H1 (cell line): ENCODE data around the gene RDH5. TPM values are rescaled to one million over a fixed set of nuclear protein-coding genes. Genes with fewer than 3 reads are reported as not detected.

Experiments
- CTCF ChIA-PET: fragments of 300-600 bp; sonication (Branson Sonifier 250); formaldehyde crosslinking; loops from one replicate; lab custom pipeline; 2021; ENCODE audit not compliant: partially characterized antibody; lab: Charles Lee
- POLR2A ChIA-PET: fragments of 300-600 bp; sonication (Branson Sonifier 250); formaldehyde crosslinking; loops from one replicate; lab custom pipeline; 2021; ENCODE audit warnings: inconsistent platforms; ENCODE audit not compliant: partially characterized antibody; lab: Charles Lee
- DNase-seq, 2 experiments: peaks; one replicate each; pipeline versions ENCODE4 v3.0.0 to v3.0.0-alpha.2; 2010 to 2022; ENCODE audit warnings: low spot score in 2 of 2, low read depth in 1 of 2, mixed read lengths in 1 of 2
- FAIRE-seq: peaks from 2 replicates; lab custom pipeline; 2011; peaks lifted over from hg19 to GRCh38; lab: Jason Lieb, UNC
- H2AFZ ChIP-seq: 2 replicates; pipeline ENCODE4 v1.8.1; 2012; ENCODE audit warnings: low read length, inconsistent platforms
- H2AK5ac ChIP-seq: 2 replicates; pipeline ENCODE4 v1.6.1; 2013; ENCODE audit warnings: low read depth, low read length
- H2BK120ac ChIP-seq: replicated peaks from 2 replicates; pipeline ENCODE3; 2013; ENCODE audit warnings: low read depth, low read length, inconsistent platforms
- H2BK12ac ChIP-seq: 2 replicates; pipeline ENCODE4 v1.6.1; 2013; ENCODE audit warnings: low read depth, low read length
- H2BK15ac ChIP-seq: 2 replicates; pipeline ENCODE4 v1.6.1; 2013; ENCODE audit warnings: low read length
- H2BK20ac ChIP-seq: 2 replicates; pipeline ENCODE4 v1.6.1; 2013; ENCODE audit warnings: low read length
- H2BK5ac ChIP-seq: 2 replicates; pipeline ENCODE4 v1.6.1; 2013; ENCODE audit warnings: low read depth, low read length
- H3K14ac ChIP-seq: 2 replicates; pipeline ENCODE4 v1.6.1; 2013; ENCODE audit warnings: inconsistent platforms; ENCODE audit not compliant: insufficient read length
- H3K18ac ChIP-seq: 2 replicates; pipeline ENCODE4 v1.6.1; 2013; ENCODE audit warnings: low read length; ENCODE audit errors: extremely low read depth
- H3K23ac ChIP-seq: 2 replicates; pipeline ENCODE4 v1.6.1; 2013; ENCODE audit warnings: inconsistent platforms; ENCODE audit not compliant: insufficient read length
- H3K23me2 ChIP-seq: 2 replicates; pipeline ENCODE4 v1.6.1; 2013; ENCODE audit warnings: low read depth, low read length
- H3K27ac ChIP-seq: 2 replicates; pipeline ENCODE4 v1.6.1; 2011; ENCODE audit warnings: low read depth, low read length, inconsistent platforms
- H3K27me3 ChIP-seq, 4 experiments: replicated peaks in 1 of 4; 1 replicate in 1 of 4; 2 replicates in 3 of 4; pipeline versions ENCODE4 v1.6.1 to v1.8.1; 2011 to 2013; ENCODE audit warnings: low read length in 3 of 4, mild to moderate bottlenecking in 3 of 4, inconsistent platforms in 2 of 4, mixed read lengths in 2 of 4, moderate library complexity in 1 of 4; ENCODE audit not compliant: control insufficient read depth in 3 of 4, insufficient read depth in 3 of 4; ENCODE audit errors: extremely low read depth in 1 of 4
- H3K36me3 ChIP-seq, 4 experiments: 2 replicates each; pipeline versions ENCODE4 v1.6.1 to v1.8.1; 2011 to 2013; ENCODE audit warnings: mild to moderate bottlenecking in 4 of 4, low read length in 3 of 4, moderate library complexity in 2 of 4, control low read depth in 1 of 4, inconsistent platforms in 1 of 4; ENCODE audit not compliant: insufficient read depth in 4 of 4, control insufficient read depth in 2 of 4
- H3K4ac ChIP-seq: replicated peaks from 2 replicates; pipeline ENCODE3; 2013; ENCODE audit warnings: low read length, low read depth, mixed read lengths, inconsistent platforms; ENCODE audit not compliant: insufficient read length
- H3K4me1 ChIP-seq, 4 experiments: replicated peaks in 1 of 4; 1 replicate in 1 of 4; 2 replicates in 3 of 4; pipeline versions ENCODE4 v1.6.1 to v1.8.1; 2011 to 2013; ENCODE audit warnings: low read length in 3 of 4, inconsistent platforms in 2 of 4, mixed read lengths in 1 of 4; ENCODE audit not compliant: insufficient read depth in 4 of 4, control insufficient read depth in 3 of 4
- H3K4me2 ChIP-seq, 2 experiments: 2 replicates each; pipeline versions ENCODE4 v1.6.1 to v1.8.1; 2011 to 2013; ENCODE audit warnings: low read depth in 2 of 2, low read length in 2 of 2, control low read depth in 1 of 2, inconsistent platforms in 1 of 2, mild to moderate bottlenecking in 1 of 2; ENCODE audit not compliant: insufficient read depth in 1 of 2
- H3K4me3 ChIP-seq, 4 experiments: fragments of 200-600, 300-600 bp in 1 of 4; sonication (generic), shearing (Covaris generic), sonication (Bioruptor Twin) in 1 of 4; 2 replicates each; pipeline versions ENCODE4 v1.5.1 to v1.8.1; 2011 to 2016; ENCODE audit warnings: low read length in 4 of 4, low read depth in 3 of 4, control low read depth in 2 of 4, inconsistent platforms in 2 of 4, mild to moderate bottlenecking in 2 of 4, mixed read lengths in 1 of 4, moderate library complexity in 1 of 4; ENCODE audit not compliant: insufficient read depth in 2 of 4; ENCODE audit errors: extremely low read depth in 1 of 4
- H3K56ac ChIP-seq: replicated peaks from 2 replicates; pipeline ENCODE3; 2013; ENCODE audit warnings: low read depth, mild to moderate bottlenecking, mixed read lengths, low read length, inconsistent platforms; ENCODE audit not compliant: insufficient read length
- H3K79me1 ChIP-seq: 2 replicates; pipeline ENCODE4 v1.6.1; 2013; ENCODE audit warnings: low read depth, low read length, control low read depth
- H3K79me2 ChIP-seq, 2 experiments: 2 replicates each; pipeline versions ENCODE4 v1.6.1 to v1.8.1; 2012 to 2013; ENCODE audit warnings: low read length in 2 of 2, mild to moderate bottlenecking in 2 of 2, inconsistent platforms in 1 of 2; ENCODE audit not compliant: insufficient read depth in 2 of 2, control insufficient read depth in 1 of 2
- H3K9ac ChIP-seq, 4 experiments: replicated peaks in 1 of 4; 1 replicate in 1 of 4; 2 replicates in 3 of 4; pipeline versions ENCODE4 v1.6.1 to v1.8.1; 2011 to 2013; ENCODE audit warnings: low read depth in 3 of 4, low read length in 3 of 4, control low read depth in 2 of 4, mild to moderate bottlenecking in 2 of 4, moderate library complexity in 2 of 4, inconsistent platforms in 1 of 4; ENCODE audit errors: extremely low read depth in 1 of 4
- H3K9me3 ChIP-seq, 2 experiments: 2 replicates each; pipeline versions ENCODE4 v1.6.1 to v1.8.1; 2012 to 2013; ENCODE audit warnings: mild to moderate bottlenecking in 2 of 2, moderate library complexity in 2 of 2, control low read depth in 1 of 2, inconsistent platforms in 1 of 2, low read depth in 1 of 2, low read length in 1 of 2, mixed read lengths in 1 of 2; ENCODE audit not compliant: insufficient read depth in 2 of 2
- H4K20me1 ChIP-seq, 2 experiments: replicated peaks in 1 of 2; 2 replicates each; pipeline versions ENCODE3 to v1.8.1; 2011 to 2013; ENCODE audit warnings: inconsistent platforms in 2 of 2, low read length in 2 of 2, mild to moderate bottlenecking in 1 of 2; ENCODE audit not compliant: insufficient read depth in 2 of 2, control insufficient read depth in 1 of 2
- H4K5ac ChIP-seq: 2 replicates; pipeline ENCODE4 v1.6.1; 2013; ENCODE audit warnings: low read length, low read depth, mixed read lengths, inconsistent platforms; ENCODE audit not compliant: insufficient read length
- H4K8ac ChIP-seq: 2 replicates; pipeline ENCODE4 v1.8.0; 2013; ENCODE audit warnings: mild to moderate bottlenecking, moderate library complexity, low read length, inconsistent platforms; ENCODE audit not compliant: insufficient read depth; ENCODE audit errors: extremely low read depth
- H4K91ac ChIP-seq: replicated peaks from 2 replicates; pipeline ENCODE3; 2013; ENCODE audit warnings: low read length, mixed read lengths, inconsistent platforms; ENCODE audit not compliant: insufficient read length
- ATF2 ChIP-seq: IDR thresholded peaks from 2 replicates; pipeline ENCODE4 v1.6.1; 2012; ENCODE audit warnings: low read length, inconsistent platforms
- CREB1 ChIP-seq: IDR thresholded peaks from 2 replicates; pipeline ENCODE4 v1.6.1; 2012; ENCODE audit warnings: inconsistent platforms
- EP300 ChIP-seq, 2 experiments: IDR thresholded peaks; 1 replicate in 1 of 2; 2 replicates in 1 of 2; pipeline ENCODE4 v1.6.1; 2011 to 2012; ENCODE audit warnings: low read depth in 2 of 2, low read length in 2 of 2, mild to moderate bottlenecking in 2 of 2, borderline replicate concordance in 1 of 2, inconsistent platforms in 1 of 2, moderate library complexity in 1 of 2
- KDM4A ChIP-seq: IDR thresholded peaks from one replicate; pipeline ENCODE4 v1.7.1; 2012; ENCODE audit warnings: low read depth, mild to moderate bottlenecking, moderate library complexity, low read length, inconsistent platforms; ENCODE audit not compliant: severe bottlenecking
- POLR2A ChIP-seq, 2 experiments: IDR thresholded peaks; 1 replicate in 1 of 2; 2 replicates in 1 of 2; pipeline ENCODE4 v1.6.1; 2011; ENCODE audit warnings: low read depth in 2 of 2, low read length in 2 of 2, mild to moderate bottlenecking in 2 of 2; ENCODE audit errors: control extremely low read depth in 1 of 2
- RNF2 ChIP-seq: fragments of 200-900, 300-1000 bp; sonication (generic); IDR thresholded peaks from 2 replicates; pipeline ENCODE4 v1.7.1; 2016; ENCODE audit warnings: borderline replicate concordance, low read depth, mild to moderate bottlenecking, antibody characterized with exemption, low read length; ENCODE audit not compliant: poor library complexity, severe bottlenecking; ENCODE audit errors: missing control alignments
- TAF7 ChIP-seq: optimal IDR thresholded peaks from 2 replicates; pipeline ENCODE3; 2011; ENCODE audit warnings: low read depth, mild to moderate bottlenecking, inconsistent platforms, low read length, moderate library complexity, borderline replicate concordance
- WGBS, 2 experiments: shearing (Covaris generic) in 1 of 2; methylation state at CpG; one replicate each; pipeline versions ENCODE4 v1.1.6 to v1.1.7; 2013 to 2015; ENCODE audit warnings: low lambda C conversion rate in 2 of 2, mixed read lengths in 2 of 2, inconsistent platforms in 1 of 2, low coverage in 1 of 2, missing lambda C conversion rate in 1 of 2; ENCODE audit not compliant: insufficient replicate concordance in 2 of 2, insufficient coverage in 1 of 2, insufficient read length in 1 of 2; ENCODE audit errors: extremely low coverage in 1 of 2, missing lambda C conversion rate in 1 of 2; 5-methylcytosine and 5-hydroxymethylcytosine counted together
- polyA plus RNA-seq, 7 experiments: library from polyadenylated mRNA; depleted of rRNA in 3 of 7; stranded (reverse) in 5 of 7; unstranded in 2 of 7; fragments of >200 nt in 5 of 7; fragments of 200-250 nt in 2 of 7; gene quantifications; 1 replicate in 5 of 7; 2 replicates in 1 of 7; 4 replicates in 1 of 7; pipeline versions ENCODE4 v1.2.1 to v1.2.3, GENCODE V29; 2011 to 2013; ENCODE audit warnings: missing spikeins in 2 of 7, mixed read lengths in 2 of 7
- total RNA-seq: library from RNA; stranded (reverse); fragmentation: NEBNext Ultra II Directional; extraction: Animal tissue kit (Norgen Biotek cat#: 25700); gene quantifications from 2 replicates; pipeline ENCODE4 v1.2.1, GENCODE V29; 2021

The RDH5 gene
- total and polyA plus RNA-seq, 2 of the 8 experiments (the other 6 are each of a cell fraction or from before 2014, with no cell fraction given) = 4.2 to 6.0 TPM

- H4K8ac ChIP-seq = peak within 1 kb of the TSS; percentile 70
- H2BK15ac ChIP-seq = peak within 1 kb of the TSS; percentile 65
- peak within 1 kb of the TSS; percentile 68; the same call in 1 of the 2 replicates for H3K27ac ChIP-seq
- peak within 1 kb of the TSS; percentile 68; the same call in 1 of the 2 replicates for H2BK12ac ChIP-seq
- peak within 1 kb of the TSS; percentile 94 for H3K4ac ChIP-seq
- ChIA-PET CTCF (interaction anchor here (0.8 to 2.7 kb wide), 17 partner anchors 9 to 210 kb away, joined by 3 to 34 read pairs (median 5); partner anchors contain the start of genes BLOC1S1, ITGA7, ORMDL2 and RDH5), POLR2A (interaction anchor here (0.5 to 34.1 kb wide), 17 partner anchors 9 to 1383 kb away, joined by 3 to 809 read pairs (median 7); partner anchors contain the start of genes BLOC1S1, DNAJC14, ITGA7 and ORMDL2)
- peak within 1 kb of the TSS; percentile 82 for H4K5ac ChIP-seq
- H3K18ac ChIP-seq = peak within 1 kb of the TSS; percentile 91
- no peak within 1 kb of the TSS for H2AFZ ChIP-seq
- H2BK20ac ChIP-seq = no peak within 1 kb of the TSS
- no peak within 1 kb of the TSS for H3K23ac ChIP-seq
- peak within 1 kb of the TSS; percentile 89 for H3K14ac ChIP-seq
- H3K4me1 ChIP-seq = peaks cover 0 to 12% (median 10%) of the 10 kb centered on the region in 4 experiments; a peak in 6 of 7 replicates
- peak within 1 kb of the TSS; percentile 77; the same call in 1 of the 2 replicates for H2BK5ac ChIP-seq
- no peaks in the 10 kb centered on the region for H3K27me3 ChIP-seq
- WGBS, 2 experiments = 1% methylated on average over 30 of the region's 61 CpGs; no CpG with 5 or more reads in 1 of the 2 experiments
- H3K9me3 ChIP-seq = no peaks in the 10 kb centered on the region
- no peak within 1 kb of the TSS for H2AK5ac ChIP-seq
- peak within 1 kb of the TSS; percentile 82 to 92 for H3K4me2 ChIP-seq
- H3K9ac ChIP-seq = peak within 1 kb of the TSS; percentile 75 to 86 (median 76)
- H4K20me1 ChIP-seq = peaks cover 0 to 3% of the 10 kb centered on the region in 2 experiments
- H3K4me3 ChIP-seq = peak within 1 kb of the TSS; percentile 54 to 93 (median 90)
- peaks cover 5% of the 10 kb centered on the region; the same call in 1 of the 2 replicates for H3K79me1 ChIP-seq
- H3K36me3 ChIP-seq = peaks cover 5 to 25% (median 11%) of the 10 kb centered on the region in 4 experiments; a peak in 5 of 8 replicates
- DNase-seq (peak in 1 of 2 experiments; percentile 85), FAIRE-seq (peak; percentile 28)
- peaks cover 15% of the 10 kb centered on the region for H3K23me2 ChIP-seq
- H4K91ac ChIP-seq = peak within 1 kb of the TSS; percentile 69
- peaks cover 0 to 17% of the 10 kb centered on the region in 2 experiments; a peak in 2 of 4 replicates for H3K79me2 ChIP-seq
- H3K56ac ChIP-seq = peak within 1 kb of the TSS; percentile 66
- peak within 1 kb of the TSS; percentile 45 for H2BK120ac ChIP-seq
- TF ChIP-seq CREB1 (peak; percentile 64; the same call in 1 of the 2 replicates), POLR2A (IDR thresholded peaks at IDR 0.05; ENCODE audit: control extremely low read depth in 1 of 2, low read depth in 2 of 2, low read length in 2 of 2) (peak; percentile 57 to 74; a peak in 2 of 3 replicates), EP300 (IDR thresholded peaks at IDR 0.05; ENCODE audit: borderline replicate concordance in 1 of 2, low read depth in 2 of 2, low read length in 2 of 2) (0 out of 3 replicates have a peak, but pooled peaks of 1 of the 2 experiments have one; percentile 7), ATF2 (0 out of 2 replicates have a peak, but pooled peaks have one; percentile 48), TAF7 (peak; percentile 27), RNF2 (no peak), KDM4A (peak; percentile 50)
Measured at GRCh38 chr12:55728939-55729818, 9.0 kb downstream of the RDH5 start, which contains the start of gene CD63. Gene CD63 (minus strand): TSS chr12:55729009. CDS start chr12:55728341, 668 bp downstream.
